ENCODE data around the gene TAF1C. TPM values are rescaled to one million over a fixed set of nuclear protein-coding genes. Genes with fewer than 3 reads are reported as not detected.

Gene TAF1C
- polyA plus RNA-seq, 2 of the 4 experiments (the other 2 are of a cell fraction): 13.2 to 38.6 TPM

DNA sequence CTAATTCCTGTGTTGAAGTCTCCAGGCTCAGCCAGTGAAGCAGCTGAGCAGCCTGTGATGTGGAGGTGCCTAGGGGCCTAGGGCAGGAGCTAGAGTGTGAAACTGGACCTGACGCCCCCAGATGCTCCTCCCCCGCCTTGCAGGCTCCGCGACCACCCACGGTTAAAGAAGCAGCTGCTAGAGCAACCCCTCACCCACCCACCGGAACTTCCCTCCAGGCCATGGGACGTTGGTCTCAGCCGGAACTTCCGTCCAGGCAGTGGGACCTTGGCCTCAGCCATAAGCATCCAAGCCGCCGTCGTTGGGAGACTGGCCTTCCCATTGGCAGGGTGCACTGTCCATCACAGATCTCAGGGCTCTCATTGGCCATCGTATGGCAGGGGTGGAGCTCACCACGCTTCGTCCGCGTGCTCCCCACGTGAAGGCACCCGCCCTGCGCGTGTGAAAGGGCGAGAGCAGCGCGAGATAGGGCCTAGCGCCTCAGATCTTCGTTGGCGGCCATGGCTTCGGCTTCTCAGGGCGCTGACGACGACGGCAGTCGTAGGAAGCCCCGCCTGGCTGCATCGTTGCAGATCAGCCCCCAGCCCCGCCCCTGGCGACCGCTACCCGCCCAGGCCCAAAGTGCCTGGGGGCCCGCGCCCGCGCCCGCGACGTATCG, 4.0 kb upstream of the TAF1C start, which contains the start of gene ADAD2:
TSS of gene ADAD2 (plus strand) at position 427 of the 658 bp plus-strand sequence. CDS start at position 501, 74 bp downstream.
- POLR2A ChIA-PET: no interaction called here
- H3K4me2 ChIP-seq: no peak within 1 kb of the TSS
- peak in 1 of 2 experiments; percentile 17; a peak in 1 of 6 replicates for ATAC-seq

DNA sequence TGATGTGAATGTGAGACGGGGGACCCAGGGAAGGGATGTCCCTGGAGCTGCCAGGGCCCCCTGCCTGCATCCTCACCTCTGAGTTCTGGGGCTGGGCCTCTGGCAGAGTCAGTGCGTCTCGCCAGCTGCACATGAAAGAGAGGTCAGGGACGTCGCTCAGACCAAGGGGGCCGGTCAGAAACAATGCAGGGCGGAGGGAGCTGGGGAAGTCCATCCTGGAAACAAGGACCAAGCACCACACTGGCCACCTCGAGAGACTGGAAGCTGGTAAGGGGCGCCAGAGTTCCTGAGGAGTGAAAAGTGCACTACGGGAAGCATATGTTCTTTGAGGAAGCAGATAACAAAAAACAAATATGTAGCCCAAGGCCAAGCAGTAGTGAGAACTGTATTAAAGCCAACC, 2.1 kb downstream of the TAF1C start:
- POLR2A ChIA-PET: interaction anchor here (1.1 kb wide), 1 partner anchor 44 kb away, joined by 3 read pairs; no protein-coding TSS in a partner anchor
- WGBS (ENCODE audit: missing lambda C conversion rate): 89% methylated on average over 10 of the region's 10 CpGs
- Histone ChIP-seq H3K9me3 (no peaks in the 10 kb centered on the region), H3K27ac (no peak overlapping the region), H3K4me2 (no peak overlapping the region), H3K4me1 (peaks cover 6% of the 10 kb centered on the region; the same call in 2 of the 3 replicates), H3K4me3 (no peak overlapping the region)
- TF ChIP-seq MYC (IDR thresholded peaks at IDR 0.05; ENCODE audit: borderline replicate concordance, low read length) (no peak), RARB (CRISPR knock-in tag; IDR thresholded peaks at IDR 0.05) (no peak), HOXB13 (CRISPR knock-in tag; IDR thresholded peaks at IDR 0.05; ENCODE audit: low read depth) (no peak), RAD21 (conservative IDR thresholded peaks at IDR 0.05 in 1 of 2, IDR thresholded peaks at IDR 0.05 in 1 of 2) (no peak), EHMT2 (IDR thresholded peaks at IDR 0.05; ENCODE audit: low read depth) (no peak), EHF (CRISPR knock-in tag; IDR thresholded peaks at IDR 0.05) (no peak), TFCP2L1 (CRISPR knock-in tag; IDR thresholded peaks at IDR 0.05) (no peak), CBX8 (IDR thresholded peaks at IDR 0.05) (no peak), GATA3 (IDR thresholded peaks at IDR 0.05; ENCODE audit: borderline replicate concordance) (no peak), HEYL (CRISPR knock-in tag; IDR thresholded peaks at IDR 0.05) (no peak), CHD4 (IDR thresholded peaks at IDR 0.05; ENCODE audit: borderline replicate concordance) (no peak)
- TF ChIP-seq, protein P1, sequence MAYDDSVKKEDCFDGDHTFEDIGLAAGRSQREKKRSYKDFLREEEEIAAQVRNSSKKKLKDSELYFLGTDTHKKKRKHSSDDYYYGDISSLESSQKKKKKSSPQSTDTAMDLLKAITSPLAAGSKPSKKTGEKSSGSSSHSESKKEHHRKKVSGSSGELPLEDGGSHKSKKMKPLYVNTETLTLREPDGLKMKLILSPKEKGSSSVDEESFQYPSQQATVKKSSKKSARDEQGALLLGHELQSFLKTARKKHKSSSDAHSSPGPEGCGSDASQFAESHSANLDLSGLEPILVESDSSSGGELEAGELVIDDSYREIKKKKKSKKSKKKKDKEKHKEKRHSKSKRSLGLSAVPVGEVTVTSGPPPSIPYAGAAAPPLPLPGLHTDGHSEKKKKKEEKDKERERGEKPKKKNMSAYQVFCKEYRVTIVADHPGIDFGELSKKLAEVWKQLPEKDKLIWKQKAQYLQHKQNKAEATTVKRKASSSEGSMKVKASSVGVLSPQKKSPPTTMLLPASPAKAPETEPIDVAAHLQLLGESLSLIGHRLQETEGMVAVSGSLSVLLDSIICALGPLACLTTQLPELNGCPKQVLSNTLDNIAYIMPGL (CRISPR knock-in tag; IDR thresholded peaks at IDR 0.05; ENCODE audit: borderline replicate concordance): no peak
- CTCF ChIA-PET: interaction anchor here (0.7 to 11.7 kb wide), 19 partner anchors 11 to 930 kb away, joined by 3 to 92 read pairs (median 4); no protein-coding TSS in a partner anchor
- DNase-seq (ENCODE audit: low read depth in 1 of 2, low spot score in 1 of 2) (no peak), FAIRE-seq (no peak), ATAC-seq (no peak)

More for the DNA sequence above, 4.0 kb upstream of the TAF1C start, which contains the start of gene ADAD2:
- CTCF ChIA-PET: interaction anchor here (1.0 to 1.4 kb wide), 4 partner anchors 11 to 294 kb away, joined by 4 to 5 read pairs (median 4); no protein-coding TSS in a partner anchor
- DNase-seq (ENCODE audit: low read depth in 1 of 2, low spot score in 1 of 2): peak; percentile 31 to 46
- Histone ChIP-seq H3K27ac (no peak within 1 kb of the TSS), H3K4me3 (no peak within 1 kb of the TSS), H3K9me3 (no peaks in the 10 kb centered on the region), H3K4me1 (peaks cover 2% of the 10 kb centered on the region; the same call in 1 of the 3 replicates)
- TF ChIP-seq, protein P2, sequence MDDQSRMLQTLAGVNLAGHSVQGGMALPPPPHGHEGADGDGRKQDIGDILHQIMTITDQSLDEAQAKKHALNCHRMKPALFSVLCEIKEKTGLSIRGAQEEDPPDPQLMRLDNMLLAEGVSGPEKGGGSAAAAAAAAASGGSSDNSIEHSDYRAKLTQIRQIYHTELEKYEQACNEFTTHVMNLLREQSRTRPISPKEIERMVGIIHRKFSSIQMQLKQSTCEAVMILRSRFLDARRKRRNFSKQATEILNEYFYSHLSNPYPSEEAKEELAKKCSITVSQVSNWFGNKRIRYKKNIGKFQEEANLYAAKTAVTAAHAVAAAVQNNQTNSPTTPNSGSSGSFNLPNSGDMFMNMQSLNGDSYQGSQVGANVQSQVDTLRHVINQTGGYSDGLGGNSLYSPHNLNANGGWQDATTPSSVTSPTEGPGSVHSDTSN (IDR thresholded peaks at IDR 0.05): peak; percentile 78
- no peak for TF ChIP-seq HEYL (CRISPR knock-in tag; IDR thresholded peaks at IDR 0.05)
- WGBS (ENCODE audit: missing lambda C conversion rate): 88% methylated on average over 33 of the region's 47 CpGs
- no peak for FAIRE-seq

DNA sequence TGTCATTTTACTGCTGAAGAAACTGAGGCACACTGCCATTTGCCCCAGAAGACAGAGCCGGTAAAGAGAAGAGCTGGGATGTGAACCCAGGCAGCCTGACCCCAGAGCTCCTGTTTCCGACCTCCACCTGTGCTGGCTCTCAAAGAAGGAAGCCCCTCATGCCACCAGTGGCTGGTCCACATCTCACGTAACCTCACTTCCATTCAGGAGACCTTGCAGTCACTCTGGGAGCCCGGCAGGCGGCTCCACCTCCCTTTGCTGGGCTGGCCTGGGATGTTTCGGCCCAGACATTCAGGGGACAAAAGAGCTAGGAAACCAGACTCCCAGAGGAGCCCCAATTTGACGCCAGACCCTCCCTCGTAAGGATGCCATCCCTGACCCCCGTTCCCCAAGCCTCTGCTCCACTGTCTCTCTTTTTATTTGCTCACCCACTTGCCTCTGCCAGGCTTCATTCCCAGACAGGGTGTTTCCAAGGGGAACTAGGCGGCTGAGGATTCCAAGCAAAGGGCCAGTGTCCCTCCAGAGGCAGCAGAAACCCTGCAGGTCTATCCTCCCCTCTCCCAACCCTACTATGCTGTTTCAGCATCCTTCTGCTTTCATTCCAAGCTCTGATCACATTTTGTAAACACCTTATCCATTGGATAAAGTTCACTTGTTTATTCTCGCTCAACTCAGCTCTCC, 2.8 kb downstream of the TAF1C start:
- POLR2A ChIA-PET: interaction anchor here (0.5 to 1.1 kb wide), 2 partner anchors 44 to 335 kb away, joined by 3 to 4 read pairs; no protein-coding TSS in a partner anchor

More for the DNA sequence above, 2.8 kb downstream of the TAF1C start:
- Histone ChIP-seq H3K4me1 (peaks cover 6% of the 10 kb centered on the region; the same call in 2 of the 3 replicates), H3K9me3 (no peaks in the 10 kb centered on the region), H3K4me3 (no peak overlapping the region), H3K4me2 (0 out of 3 replicates have a peak overlapping the region, but pooled peaks have one; percentile 13), H3K27ac (peak overlapping the region in 1 of 2 experiments; percentile 17; a peak in 1 of 6 replicates)
- ATAC-seq: peak; percentile 27 to 62; a peak in 4 of 6 replicates
- TF ChIP-seq SMC3 (IDR thresholded peaks at IDR 0.05): peak; percentile 66
- TF ChIP-seq, protein P2 (IDR thresholded peaks at IDR 0.05): no peak
- TF ChIP-seq, protein P3, sequence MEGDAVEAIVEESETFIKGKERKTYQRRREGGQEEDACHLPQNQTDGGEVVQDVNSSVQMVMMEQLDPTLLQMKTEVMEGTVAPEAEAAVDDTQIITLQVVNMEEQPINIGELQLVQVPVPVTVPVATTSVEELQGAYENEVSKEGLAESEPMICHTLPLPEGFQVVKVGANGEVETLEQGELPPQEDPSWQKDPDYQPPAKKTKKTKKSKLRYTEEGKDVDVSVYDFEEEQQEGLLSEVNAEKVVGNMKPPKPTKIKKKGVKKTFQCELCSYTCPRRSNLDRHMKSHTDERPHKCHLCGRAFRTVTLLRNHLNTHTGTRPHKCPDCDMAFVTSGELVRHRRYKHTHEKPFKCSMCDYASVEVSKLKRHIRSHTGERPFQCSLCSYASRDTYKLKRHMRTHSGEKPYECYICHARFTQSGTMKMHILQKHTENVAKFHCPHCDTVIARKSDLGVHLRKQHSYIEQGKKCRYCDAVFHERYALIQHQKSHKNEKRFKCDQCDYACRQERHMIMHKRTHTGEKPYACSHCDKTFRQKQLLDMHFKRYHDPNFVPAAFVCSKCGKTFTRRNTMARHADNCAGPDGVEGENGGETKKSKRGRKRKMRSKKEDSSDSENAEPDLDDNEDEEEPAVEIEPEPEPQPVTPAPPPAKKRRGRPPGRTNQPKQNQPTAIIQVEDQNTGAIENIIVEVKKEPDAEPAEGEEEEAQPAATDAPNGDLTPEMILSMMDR (IDR thresholded peaks at IDR 0.05): peak; percentile 61
- TF ChIP-seq MYC (IDR thresholded peaks at IDR 0.05; ENCODE audit: borderline replicate concordance, low read length): no peak
- TF ChIP-seq RAD21 (conservative IDR thresholded peaks at IDR 0.05 in 1 of 2, IDR thresholded peaks at IDR 0.05 in 1 of 2): peak; percentile 71 to 80
- no peak for TF ChIP-seq EP300 (IDR thresholded peaks at IDR 0.05)
- no peak for TF ChIP-seq ZC3H11A (IDR thresholded peaks at IDR 0.05)
- peak; percentile 46 to 69 for DNase-seq (ENCODE audit: low read depth in 1 of 2, low spot score in 1 of 2)
- WGBS (ENCODE audit: missing lambda C conversion rate): 44% methylated on average over 11 of the region's 11 CpGs
- CTCF ChIA-PET: interaction anchor here (0.6 to 11.7 kb wide), 32 partner anchors 12 to 931 kb away, joined by 3 to 92 read pairs (median 4); no protein-coding TSS in a partner anchor
- no peak for FAIRE-seq
